ENCODE results near the gene HEXIM1.

The HEXIM1 gene

GRCh38 chr17:45130681-45131615 is 17.3 kb upstream of the HEXIM1 start:
- no peak for DNase-seq

GRCh38 chr17:45131616-45132319 is 16.5 kb upstream of the HEXIM1 start:
- DNase-seq: no peak

DNA sequence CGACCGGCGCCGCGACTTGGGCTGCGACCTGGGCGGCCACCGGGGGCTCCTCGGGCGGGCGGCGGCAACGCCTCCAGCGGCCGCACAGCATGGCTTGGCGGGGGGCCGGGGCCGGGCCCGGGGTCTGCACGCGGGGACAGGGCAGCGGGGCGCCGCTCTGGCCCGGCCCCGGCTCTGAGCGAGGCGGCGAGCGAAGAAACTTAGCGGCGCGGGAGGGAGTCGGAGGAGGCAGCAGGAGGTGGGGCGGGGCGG is 16.0 kb upstream of the HEXIM1 start, which contains the start of gene PLCD3:
PLCD3 (minus strand) TSS at position 196 of the 252 bp plus-strand sequence; CDS start at position 91, 105 bp downstream.
- DNase-seq: no peak

GRCh38 chr17:45132572-45133463 is 15.5 kb upstream of the HEXIM1 start:
- peak; percentile 71 for DNase-seq

DNA sequence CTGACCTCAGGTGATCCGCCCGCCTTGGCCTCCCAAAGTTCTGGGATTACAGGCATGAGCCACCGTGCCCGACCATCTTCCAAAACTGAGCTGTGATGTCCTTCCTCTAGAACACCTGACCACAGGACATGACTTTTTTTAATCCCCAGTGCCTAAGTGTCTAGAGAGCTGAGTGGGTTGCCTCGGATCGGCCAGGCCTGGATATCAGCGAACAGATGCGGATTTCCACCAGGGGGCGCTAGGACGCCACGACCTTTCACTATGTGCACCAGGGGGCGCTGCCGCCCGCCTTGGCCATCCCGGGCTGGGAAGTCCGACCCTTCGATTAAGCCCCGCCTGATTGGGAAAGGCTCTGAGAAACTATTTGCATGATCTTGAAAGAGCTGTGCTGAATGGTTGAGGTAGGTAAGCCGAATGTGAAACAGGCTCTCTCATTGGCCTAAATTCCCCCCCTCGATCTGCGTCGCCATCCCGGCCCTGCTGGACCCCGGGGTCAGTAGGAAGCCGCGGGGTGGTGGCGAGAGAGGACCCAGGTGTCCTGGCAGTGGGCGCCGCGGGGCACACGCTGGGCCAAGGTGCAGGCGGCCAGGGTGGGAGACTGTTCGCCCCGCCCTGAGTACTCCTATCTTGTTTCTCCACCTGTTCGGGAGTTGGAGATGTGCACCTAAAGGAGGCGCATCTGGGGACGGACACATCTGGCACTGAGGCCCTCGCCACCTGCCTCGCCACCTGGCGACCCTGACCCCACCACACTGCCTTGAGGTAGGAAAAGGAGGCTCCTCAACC is 12.9 kb upstream of the HEXIM1 start, which contains the start of gene ACBD4:
ACBD4 (plus strand) TSS at position 496 of the 786 bp plus-strand sequence. CDS start 458 bp downstream, outside the sequence.
- peak; percentile 98 for DNase-seq

DNA sequence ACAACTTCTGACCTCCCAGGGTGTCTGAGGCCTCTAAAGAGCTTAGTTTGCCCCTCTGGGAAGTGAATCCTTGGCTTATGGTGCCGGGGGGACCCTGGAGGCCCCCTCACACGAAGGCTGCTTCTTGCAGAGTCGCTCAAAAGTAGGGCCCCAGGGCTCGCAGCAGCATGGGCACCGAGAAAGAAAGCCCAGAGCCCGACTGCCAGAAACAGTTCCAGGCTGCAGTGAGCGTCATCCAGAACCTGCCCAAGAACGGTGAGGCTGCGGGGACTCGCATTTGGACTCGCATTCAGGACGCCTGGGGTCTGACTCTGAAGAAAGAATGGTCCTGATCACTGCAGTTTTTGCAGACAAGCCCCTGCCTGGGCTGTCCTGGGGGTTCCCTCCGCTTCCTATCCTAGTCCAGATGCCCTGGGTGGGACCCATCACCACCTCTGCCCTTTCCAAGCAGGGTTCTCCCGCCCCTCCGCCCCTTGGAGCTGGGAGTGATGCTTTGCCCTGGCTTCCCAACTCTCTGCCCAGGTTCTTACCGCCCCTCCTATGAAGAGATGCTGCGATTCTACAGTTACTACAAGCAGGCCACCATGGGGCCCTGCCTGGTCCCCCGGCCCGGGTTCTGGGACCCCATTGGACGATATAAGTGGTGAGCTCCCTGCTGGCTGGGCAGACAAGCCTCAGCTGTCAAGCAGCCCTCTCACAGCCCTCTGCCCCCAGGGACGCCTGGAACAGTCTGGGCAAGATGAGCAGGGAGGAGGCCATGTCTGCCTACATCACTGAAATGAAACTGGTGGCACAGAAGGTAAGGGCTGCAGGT is 12.1 kb upstream of the HEXIM1 start:
- DNase-seq: no peak

GRCh38 chr17:45136846-45137560 is 11.3 kb upstream of the HEXIM1 start:
- no peak for DNase-seq

GRCh38 chr17:45137561-45138305 is 10.5 kb upstream of the HEXIM1 start:
- no peak for DNase-seq

DNA sequence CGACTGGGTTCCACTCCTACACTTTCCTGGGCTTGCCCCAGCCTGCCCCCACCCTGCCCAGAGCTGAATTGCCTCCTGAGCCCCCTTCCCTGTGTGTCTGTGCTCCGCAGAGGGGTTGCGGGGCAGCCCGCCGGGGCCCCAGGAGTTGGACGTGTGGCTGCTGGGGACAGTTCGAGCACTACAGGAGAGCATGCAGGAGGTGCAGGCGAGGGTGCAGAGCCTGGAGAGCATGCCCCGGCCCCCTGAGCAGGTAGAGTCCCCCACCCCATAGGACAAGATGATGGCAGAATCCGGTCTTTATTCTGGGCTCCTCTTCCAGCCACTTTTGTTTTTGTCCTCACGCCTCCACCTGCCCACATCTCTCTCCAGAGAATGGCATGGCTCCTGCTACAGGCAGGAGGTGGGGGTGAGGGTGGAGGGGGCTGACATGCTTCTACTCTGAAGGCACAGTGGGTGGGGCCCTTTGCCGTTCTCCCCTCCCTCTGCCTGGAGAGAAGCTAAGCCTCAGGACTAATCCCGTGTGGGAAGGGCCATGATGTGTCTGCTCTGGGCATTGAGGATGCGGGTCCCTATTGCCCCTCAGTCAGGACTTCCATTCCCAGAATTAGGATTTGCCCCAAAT is 9.3 kb upstream of the HEXIM1 start:
- DNase-seq: no peak

DNA sequence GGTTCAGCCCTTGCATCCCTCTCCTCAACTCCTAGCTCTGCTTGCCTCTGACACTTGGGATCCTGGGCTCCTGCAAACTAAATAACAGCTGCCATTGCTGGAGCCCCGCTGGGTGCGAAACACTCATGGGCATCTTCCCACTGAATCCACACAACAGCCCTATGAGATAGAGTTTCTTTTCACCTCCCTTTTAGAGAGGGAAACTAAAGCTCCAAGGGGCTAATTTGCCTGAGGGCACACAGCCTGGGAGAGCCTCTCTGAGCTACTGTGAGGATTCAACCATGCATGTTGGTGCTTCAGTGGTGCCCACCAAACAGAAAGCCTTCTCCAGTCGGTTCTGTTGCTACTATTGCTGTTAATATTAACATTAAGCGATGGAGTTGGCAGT is 8.7 kb upstream of the HEXIM1 start:
- DNase-seq: no peak

DNA sequence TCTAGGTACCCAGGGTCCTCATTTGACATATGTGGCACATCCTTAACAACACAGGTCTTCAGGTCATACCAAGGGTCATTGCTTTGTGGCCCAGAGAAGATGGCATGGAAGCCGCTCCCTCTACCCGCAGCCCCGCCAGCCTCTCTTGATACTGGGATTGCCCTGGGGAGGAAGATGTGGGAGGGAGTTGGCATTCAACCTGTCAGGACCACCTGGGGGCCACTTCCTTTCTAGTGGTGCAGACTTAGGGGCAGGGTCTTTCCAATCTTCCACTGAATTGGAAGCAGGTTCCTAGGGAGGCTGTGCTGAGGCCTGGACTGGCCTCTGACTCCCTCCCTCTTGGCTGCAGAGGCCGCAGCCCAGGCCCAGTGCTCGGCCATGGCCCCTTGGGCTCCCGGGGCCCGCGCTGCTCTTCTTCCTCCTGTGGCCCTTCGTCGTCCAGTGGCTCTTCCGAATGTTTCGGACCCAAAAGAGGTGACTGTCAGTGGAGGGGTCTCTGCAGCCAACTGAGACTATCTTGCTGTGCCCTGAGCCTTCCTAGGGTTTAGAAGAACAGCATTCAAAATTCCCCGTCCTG is 5.1 kb upstream of the HEXIM1 start:
- DNase-seq: no peak

- DNase-seq: no peak
These were observed 4.5 kb upstream of the HEXIM1 start for GRCh38 chr17:45143767-45144198.

- DNase-seq: no peak
These were observed 3.9 kb upstream of the HEXIM1 start for GRCh38 chr17:45144199-45145034.

DNA sequence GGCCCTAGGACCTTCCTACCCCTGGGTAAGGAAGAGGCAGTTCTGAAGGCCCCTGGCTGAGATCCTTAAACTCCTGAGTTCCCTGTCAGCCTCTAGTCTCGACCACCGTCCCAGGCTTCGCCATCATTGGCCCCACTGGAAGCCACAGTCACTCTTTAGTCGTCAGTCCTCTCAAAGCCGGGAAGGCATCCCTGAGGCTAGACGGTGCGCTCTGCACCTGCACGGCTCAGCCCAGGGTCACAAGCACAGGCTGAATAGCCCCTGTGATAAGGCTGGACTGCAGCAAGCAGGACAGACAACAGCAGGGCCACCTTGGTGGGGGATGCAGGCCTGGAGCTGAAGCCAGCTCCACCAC is 3.3 kb upstream of the HEXIM1 start:
- no peak for DNase-seq

GRCh38 chr17:45146166-45146565 is 2.1 kb upstream of the HEXIM1 start:
- no peak for DNase-seq

GRCh38 chr17:45146592-45146889 is 1.7 kb upstream of the HEXIM1 start:
- no peak for DNase-seq

DNA sequence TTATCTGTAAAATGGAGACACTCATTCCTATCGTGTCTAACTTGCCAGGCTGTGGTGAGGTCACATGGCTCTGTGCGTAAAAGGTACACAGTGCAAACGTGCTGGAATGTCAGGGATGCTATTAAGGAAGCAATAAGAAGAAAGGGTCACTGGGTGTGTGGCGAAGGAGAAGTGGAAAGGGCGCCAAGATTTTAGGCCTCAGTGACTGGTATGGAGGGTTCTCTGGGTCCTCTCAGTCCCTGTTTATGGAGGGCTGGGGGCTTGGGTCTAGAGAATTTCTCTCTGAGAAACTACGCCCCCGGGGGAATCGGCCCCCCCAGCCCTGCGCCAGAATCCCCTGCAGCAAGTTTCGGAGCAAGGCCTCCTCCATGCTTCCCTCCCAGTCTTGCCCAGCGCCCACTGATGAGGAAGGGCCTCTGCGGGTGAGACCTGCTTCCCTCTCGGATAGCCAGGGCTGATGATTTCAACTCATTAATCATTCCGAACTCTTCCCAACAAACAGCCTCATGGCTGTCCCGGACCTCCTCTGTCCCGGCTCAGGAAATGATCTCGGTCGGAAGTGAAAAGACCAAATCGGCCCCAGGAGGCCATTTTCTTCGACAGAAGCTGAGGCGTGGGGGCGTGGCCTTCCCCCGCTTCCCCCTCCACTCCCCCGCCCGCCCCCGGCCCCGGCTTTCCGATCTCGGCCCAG is 1.2 kb upstream of the HEXIM1 start:
- DNase-seq: peak; percentile 91
